ENCODE data around the gene CYP11A1. TPM values are rescaled to one million over a fixed set of nuclear protein-coding genes. Genes with fewer than 3 reads are reported as not detected.

Gene CYP11A1
- 0.22 TPM for polyA plus RNA-seq (2013, experiment 1 of 2; ENCODE audit: insufficient read length)
- 0.16 TPM for polyA plus RNA-seq (2013, experiment 2 of 2; ENCODE audit: insufficient read length)

DNA sequence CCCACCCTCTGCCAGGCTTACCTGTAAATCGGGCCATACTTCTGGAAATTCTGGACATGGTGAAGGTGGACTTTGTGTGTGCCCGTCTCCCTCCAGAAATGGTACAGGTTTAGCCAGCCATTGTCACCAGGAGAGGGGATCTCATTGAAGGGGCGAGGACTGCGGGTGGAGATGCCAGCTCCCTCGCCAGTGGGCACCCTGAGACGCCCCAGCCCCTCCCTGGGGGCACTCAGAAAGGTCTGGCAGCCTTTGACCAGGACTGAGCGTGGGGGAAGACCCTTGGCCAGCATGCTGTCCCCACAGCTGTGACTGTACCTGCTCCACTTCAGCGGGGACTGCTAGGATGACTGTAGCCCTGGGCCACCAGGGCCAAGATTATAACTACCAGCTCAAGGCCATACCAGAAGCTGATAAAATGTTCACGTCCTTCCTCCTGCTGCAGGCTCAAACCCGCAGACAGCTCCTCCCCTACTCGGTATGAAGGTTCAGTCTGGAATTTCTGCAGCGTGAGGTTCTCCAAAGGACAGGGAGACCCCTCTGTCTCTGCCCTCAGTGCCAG, at the start of gene CYP11A1:
Gene CYP11A1, minus strand, starts transcription at position 351 of the 559 bp plus-strand sequence. Its CDS starts 61 bp downstream, at position 290.
- DNase-seq, result no peak

- peak; percentile 68 for DNase-seq
Measured at GRCh38 chr15:74417225-74417624, 49.8 kb upstream of the CYP11A1 start.

GRCh38 chr15:74415966-74416916, 48.8 kb upstream of the CYP11A1 start:
- DNase-seq, result no peak

DNA sequence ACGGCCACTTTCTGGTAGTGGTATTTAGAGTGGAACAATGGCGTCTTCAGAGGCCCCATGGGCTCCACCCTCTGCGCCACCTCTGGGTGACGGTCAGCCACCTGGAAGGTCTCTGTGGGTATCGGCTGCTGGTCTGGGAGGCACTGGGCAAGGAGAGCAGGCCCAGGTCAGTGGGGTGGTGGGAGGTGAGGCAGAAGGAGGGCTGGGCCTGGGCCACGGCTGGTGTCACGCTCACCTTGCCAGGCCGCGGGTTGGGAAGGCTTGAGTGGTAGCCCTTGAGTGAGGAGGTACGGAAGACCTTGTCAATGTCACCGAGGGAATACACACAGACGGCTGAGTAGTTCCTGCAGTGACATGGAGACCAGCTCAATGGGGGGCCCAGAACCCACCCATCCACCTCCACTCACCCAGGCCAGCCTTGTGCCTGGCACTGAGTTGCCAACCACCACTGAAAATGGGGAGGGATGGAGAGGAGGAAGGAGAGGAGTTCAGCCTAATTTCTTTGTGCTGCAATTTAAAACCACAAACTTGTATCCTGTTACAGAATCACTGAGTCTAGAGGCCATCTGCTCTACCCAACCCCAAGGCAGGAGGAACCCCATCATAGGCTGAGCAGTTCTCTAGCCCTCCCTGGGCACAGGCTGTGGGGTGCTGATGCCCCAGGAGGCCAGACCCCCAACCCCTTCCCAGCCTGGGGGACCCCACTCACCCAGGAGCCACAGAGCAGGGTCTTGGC, 47.3 kb upstream of the CYP11A1 start:
- no peak for DNase-seq

GRCh38 chr15:74414081-74414580, 46.7 kb upstream of the CYP11A1 start:
- DNase-seq, result no peak

DNA sequence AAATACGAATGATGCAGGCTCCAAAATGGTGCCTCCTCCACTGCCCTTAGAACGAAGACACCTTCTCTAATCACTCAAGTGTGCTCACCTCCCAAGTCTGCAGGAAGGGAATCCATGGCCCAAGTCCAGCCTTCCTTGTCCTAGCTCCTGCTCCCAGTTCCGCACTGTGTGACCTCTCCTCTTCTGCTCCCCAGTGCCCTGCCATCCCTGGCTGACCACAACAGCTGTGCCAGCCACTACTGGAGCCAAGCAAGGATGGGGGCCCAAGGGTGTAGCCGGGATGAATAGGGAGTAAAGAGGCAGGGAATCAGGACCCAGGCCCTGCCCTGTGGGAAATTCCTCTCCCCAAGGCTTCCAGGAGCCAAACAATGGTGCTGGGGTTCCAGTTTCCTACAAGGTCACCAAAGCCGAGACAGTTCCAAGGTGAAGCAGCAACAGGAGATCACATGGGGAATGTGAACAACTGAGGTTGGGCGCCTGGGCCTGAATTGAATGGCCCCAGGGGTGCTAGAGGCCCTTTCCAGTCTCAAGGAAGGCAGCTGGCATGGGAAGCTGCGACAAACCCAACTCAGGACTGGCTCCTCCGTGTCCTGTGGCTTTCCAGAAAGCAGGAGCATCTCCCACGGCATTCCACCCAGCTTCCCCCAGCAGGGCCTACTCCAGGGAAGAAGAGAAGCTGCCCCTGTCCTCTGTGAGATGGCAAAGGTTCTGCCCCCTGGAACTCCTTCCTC, 46.1 kb upstream of the CYP11A1 start:
- DNase-seq, result no peak

DNA sequence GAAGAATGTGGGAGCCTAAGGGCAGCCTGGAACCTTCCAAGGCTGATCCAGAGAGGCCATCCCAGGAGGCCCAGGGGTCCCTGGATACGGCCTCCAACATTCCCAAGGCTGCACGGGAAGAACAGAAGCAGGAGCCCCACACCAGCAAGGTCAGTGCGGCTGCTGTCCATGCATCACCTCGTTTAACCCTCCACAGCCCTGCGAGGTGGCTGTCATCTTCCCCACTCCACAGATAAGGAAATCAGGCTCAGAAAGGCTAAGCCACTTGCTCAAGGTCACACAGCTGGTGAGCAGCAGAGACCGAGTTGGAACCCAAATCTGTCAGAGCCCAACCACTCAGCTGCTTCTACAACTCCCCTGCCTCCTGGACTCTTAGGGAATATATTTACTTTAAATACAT, 44.7 kb upstream of the CYP11A1 start:
- DNase-seq, result no peak

DNA sequence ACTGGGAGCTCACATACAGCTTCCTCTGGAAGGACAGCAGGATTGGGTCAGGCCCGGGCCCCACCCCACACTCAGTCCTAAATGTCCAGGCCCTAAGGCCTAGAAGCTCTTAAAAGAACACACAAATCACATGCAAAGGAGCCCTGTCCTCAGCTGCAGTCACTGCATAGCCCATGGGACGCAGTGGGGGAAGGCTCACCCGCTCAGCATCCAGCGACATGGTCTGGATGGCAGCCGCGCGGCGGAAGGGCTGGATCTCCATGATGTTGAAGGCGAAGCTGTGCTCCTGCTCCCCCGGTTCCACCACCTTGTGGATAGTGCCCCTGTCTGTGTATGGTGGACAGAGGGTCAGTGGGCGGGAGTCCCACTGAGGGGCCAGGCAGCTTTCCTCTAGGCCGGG, 44.2 kb upstream of the CYP11A1 start:
- DNase-seq, result no peak

DNA sequence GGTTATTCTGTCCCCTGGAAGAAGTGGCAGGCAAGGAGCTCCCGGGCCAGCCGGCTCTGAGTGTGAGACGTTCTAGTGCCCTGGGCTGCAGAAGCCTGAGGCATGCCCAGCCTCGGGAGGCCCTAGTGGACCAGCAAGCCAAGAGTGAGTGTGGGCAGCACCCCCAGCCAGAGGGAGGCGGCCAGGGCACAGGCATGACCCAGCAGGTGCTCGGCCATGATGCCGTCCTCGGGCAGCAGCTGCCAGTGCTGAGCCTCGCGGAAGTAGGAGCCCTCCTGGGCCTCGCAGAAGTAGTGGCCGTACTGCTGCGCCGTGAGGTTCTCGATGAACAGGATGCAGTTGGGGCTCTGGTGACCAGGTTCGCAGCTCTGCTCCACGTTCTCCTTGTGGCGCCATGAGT, 43.1 kb upstream of the CYP11A1 start:
- DNase-seq, result no peak

GRCh38 chr15:74409225-74409624, 41.8 kb upstream of the CYP11A1 start:
- no peak for DNase-seq

DNA sequence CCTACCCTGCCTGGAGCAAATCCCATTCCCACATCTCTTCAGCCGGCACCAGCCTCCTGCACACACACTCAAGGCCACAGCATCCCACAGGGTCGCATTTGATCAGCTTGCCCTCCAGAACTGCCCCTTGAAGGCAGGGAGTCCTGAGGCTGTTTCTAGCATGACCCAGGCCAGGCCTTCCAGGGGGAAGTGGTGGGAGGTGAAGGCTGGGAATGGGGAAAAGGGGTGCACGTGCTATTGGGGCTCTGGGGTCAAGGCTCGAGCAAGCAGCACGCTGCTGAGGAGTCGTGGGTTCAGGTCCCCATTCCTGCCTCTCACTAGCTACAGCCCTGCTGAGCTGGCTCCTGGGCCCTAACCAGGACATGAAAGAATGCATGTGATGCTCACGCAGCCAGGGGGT, 41.4 kb upstream of the CYP11A1 start:
- no peak for DNase-seq

GRCh38 chr15:74408385-74408784, 40.9 kb upstream of the CYP11A1 start:
- no peak for DNase-seq

GRCh38 chr15:74406992-74407705, 39.7 kb upstream of the CYP11A1 start:
- peak; percentile 97 for DNase-seq

DNA sequence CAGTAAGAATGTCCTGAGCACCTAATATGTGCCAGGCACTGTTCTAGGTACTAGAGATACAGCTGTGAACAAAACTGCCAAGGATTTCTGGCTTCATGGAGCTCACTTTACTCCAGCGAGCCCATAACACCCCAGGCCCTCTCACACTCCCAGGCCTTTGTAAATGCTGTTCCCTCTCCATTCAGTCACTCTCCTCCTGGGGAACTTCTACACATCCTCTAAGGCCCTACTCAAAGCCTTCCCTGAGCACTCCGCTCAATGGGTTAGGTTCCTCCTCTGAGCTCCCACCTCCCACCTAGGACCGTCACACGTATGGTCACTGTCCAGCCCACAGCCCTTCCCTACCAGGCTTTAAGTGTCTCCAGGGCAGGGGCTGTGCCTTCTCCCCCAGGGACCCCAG, 39.1 kb upstream of the CYP11A1 start:
- no peak for DNase-seq

GRCh38 chr15:74405823-74406222, 38.4 kb upstream of the CYP11A1 start:
- DNase-seq, result no peak

GRCh38 chr15:74403991-74404563, 36.6 kb upstream of the CYP11A1 start:
- DNase-seq, result no peak

- no peak for DNase-seq
Measured at GRCh38 chr15:74403588-74403919, 36.1 kb upstream of the CYP11A1 start.

DNA sequence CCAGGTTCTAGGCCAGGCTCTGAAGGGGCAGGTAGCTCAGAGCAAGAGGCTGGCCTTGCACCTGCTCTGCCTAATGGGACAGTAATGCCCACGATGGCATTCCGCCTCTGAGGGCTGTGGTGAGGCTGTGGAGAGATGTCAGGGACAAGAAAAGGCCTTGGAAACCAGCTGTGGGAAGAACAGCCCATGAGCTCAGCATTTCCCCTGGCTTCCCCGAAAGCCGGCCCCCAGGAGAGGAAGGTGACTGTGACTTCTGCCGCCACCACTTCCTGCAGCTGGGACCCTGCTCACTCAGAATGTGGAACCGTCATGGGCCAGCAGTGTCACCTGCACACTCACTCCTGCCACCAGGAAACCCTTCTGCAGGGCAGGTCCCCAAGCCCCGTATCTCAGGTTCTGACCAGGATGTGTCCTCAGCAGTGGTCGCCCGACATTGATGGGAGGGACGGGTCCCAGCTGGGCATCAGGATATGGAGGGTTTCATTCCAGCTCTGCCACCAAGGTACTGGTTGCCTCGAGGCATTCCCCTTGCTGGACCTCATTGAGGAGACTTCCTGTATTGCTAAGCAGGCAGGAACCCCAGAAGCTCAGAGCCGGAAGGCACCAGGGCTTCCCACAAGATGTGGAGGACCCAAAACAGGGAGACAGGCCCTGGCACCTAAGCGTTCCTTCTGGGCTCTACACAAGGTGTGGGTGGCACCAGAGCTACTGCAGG, 35.6 kb upstream of the CYP11A1 start:
- no peak for DNase-seq

- DNase-seq, result no peak
Measured at GRCh38 chr15:74402337-74402841, 34.9 kb upstream of the CYP11A1 start.

Measured in fibroblast of skin of back (primary cell).